ENCODE measurements around the gene PLA2G10. TPM values are rescaled to one million over a fixed set of nuclear protein-coding genes. Genes with fewer than 3 reads are reported as not detected.

PLA2G10 gene
- total and polyA plus RNA-seq, 2 of the 13 experiments (the other 11 are each of a cell fraction or from before 2014, with no cell fraction given) = not detected

- TF ChIP-seq ZNF367 (CRISPR knock-in tag; IDR thresholded peaks at IDR 0.05; ENCODE audit: borderline replicate concordance) (peak; percentile 79; the same call in 1 of the 2 replicates), ZBTB38 (CRISPR knock-in tag; IDR thresholded peaks at IDR 0.05) (peak; percentile 59), CEBPZ (IDR thresholded peaks at IDR 0.05; ENCODE audit: low read length) (no peak), ZBTB49 (CRISPR knock-in tag; IDR thresholded peaks at IDR 0.05; ENCODE audit: borderline replicate concordance) (no peak), FOXO4 (CRISPR knock-in tag; conservative IDR thresholded peaks at IDR 0.05) (0 out of 2 replicates have a peak, but pooled peaks have one; percentile 93), ELK4 (CRISPR knock-in tag; IDR thresholded peaks at IDR 0.05; ENCODE audit: borderline replicate concordance) (peak; percentile 74; the same call in 1 of the 2 replicates), ZEB1 (IDR thresholded peaks at IDR 0.05; ENCODE audit: insufficient replicate concordance, low read depth) (peak; percentile 27), SKIL (CRISPR knock-in tag; IDR thresholded peaks at IDR 0.05; ENCODE audit: borderline replicate concordance) (no peak), NFIC (IDR thresholded peaks at IDR 0.05; ENCODE audit: low read length) (no peak), FOXJ3 (CRISPR knock-in tag; IDR thresholded peaks at IDR 0.05; ENCODE audit: borderline replicate concordance) (peak; percentile 62; the same call in 1 of the 2 replicates), ARID2 (CRISPR knock-in tag; IDR thresholded peaks at IDR 0.05; ENCODE audit: borderline replicate concordance) (peak; percentile 97)
Measured at GRCh38 chr16:14629919-14630619, 64.0 kb downstream of the PLA2G10 start, which contains the start of gene PARN (continued).

Measured in HepG2 (cell line).